ENCODE measurements around the gene SH2D4B.

- no peak for TF ChIP-seq TAF1 (IDR thresholded peaks at IDR 0.05; ENCODE audit: borderline replicate concordance, low read depth, low read length)
- no peak for TF ChIP-seq POLR2A (IDR thresholded peaks at IDR 0.05; ENCODE audit: low read depth, low read length)
These were observed 73.9 kb downstream of the SH2D4B start for GRCh38 chr10:80611481-80612185.
